Measurements from ENCODE around the gene INHBC. TPM values are rescaled to one million over a fixed set of nuclear protein-coding genes. Genes with fewer than 3 reads are reported as not detected.
"Not testable (repeated sequence)": the region's sequence is repeated elsewhere in the genome, so short reads cannot be mapped to it uniquely, and the experiment has no call there.

The INHBC gene
- total and polyA plus RNA-seq, 2 donors (not counting 1 experiment from before 2014, with no cell fraction given), result 0.17 to 0.31 TPM

DNA sequence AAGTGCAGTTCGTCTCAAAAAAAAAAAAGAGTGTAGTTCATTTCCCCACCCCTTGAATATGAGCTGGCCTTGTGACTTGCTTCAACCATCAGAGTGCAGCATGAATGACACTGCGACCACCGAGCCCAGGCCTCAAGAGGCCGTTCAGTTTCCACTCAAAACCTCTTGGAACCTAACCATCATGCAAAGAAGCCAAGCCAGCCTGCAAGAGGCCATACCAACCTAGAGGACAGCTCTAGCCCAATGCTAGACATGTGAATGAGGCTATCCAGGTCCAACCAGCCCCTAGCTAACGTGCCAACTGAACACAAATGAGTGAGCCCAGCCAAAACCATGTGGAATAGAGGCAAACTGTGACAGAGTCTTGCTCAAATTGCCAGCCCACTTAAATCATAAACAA lies 33.4 kb upstream of the INHBC start:
- no peak overlapping the region for H3K4me3 Mint-ChIP-seq
- H2AFZ ChIP-seq (ENCODE audit: insufficient read depth, low read depth, low read length, poor library complexity, severe bottlenecking), result no peak overlapping the region
- no peak overlapping the region for H3K4me2 ChIP-seq (replicated peaks; ENCODE audit: low read depth, low read length, poor library complexity, severe bottlenecking)
- no peaks in the 10 kb centered on the region for H3K9me3 ChIP-seq (ENCODE audit: control extremely low read depth in 1 of 3, control insufficient read depth in 2 of 3, insufficient read depth in 1 of 3, low read length in 2 of 3)
- no peak overlapping the region for H3K9ac ChIP-seq (ENCODE audit: low read length)
- no peaks in the 10 kb centered on the region for H3K4me1 ChIP-seq (ENCODE audit: control insufficient read depth in 2 of 2, insufficient read depth in 2 of 2, low read length in 2 of 2)
- WGBS (ENCODE audit: insufficient coverage), result 77% methylated on average over 4 of the region's 5 CpGs
- peaks cover 1 to 5% of the 10 kb centered on the region in 2 experiments for H3K36me3 ChIP-seq (replicated peaks in 1 of 2; ENCODE audit: control extremely low read depth in 1 of 2, control insufficient read depth in 1 of 2, extremely low read depth in 1 of 2, insufficient read depth in 2 of 2, low read length in 1 of 2)
- intact Hi-C loops (cut with micrococcal nuclease), result no loop called here
- H3K27ac Mint-ChIP-seq, result no peak overlapping the region
- TF ChIP-seq CTCF (IDR thresholded peaks at IDR 0.05) (no peak), EZH2 (IDR thresholded peaks at IDR 0.05; ENCODE audit: borderline replicate concordance, insufficient read depth, low read depth, low read length, poor library complexity, severe bottlenecking) (no peak)
- no peak overlapping the region for H3K4me3 ChIP-seq (ENCODE audit: control extremely low read depth in 1 of 5, extremely low read depth in 1 of 5, insufficient read depth in 1 of 5, low read depth in 2 of 5, low read length in 4 of 5)
- H3K9me3 Mint-ChIP-seq (ENCODE audit: insufficient read depth), result no peaks in the 10 kb centered on the region
- ChIA-PET POLR2A (interaction anchor here (0.5 kb wide), 1 partner anchor 1212 kb away, joined by 4 read pairs; no protein-coding TSS in a partner anchor), CTCF (interaction anchor here (0.8 to 1.0 kb wide), 3 partner anchors 12 to 139 kb away, joined by 3 to 4 read pairs (median 4); no protein-coding TSS in a partner anchor)
- DNase-seq (no peak), ATAC-seq (ENCODE audit: low read depth) (no peak)
- no peaks in the 10 kb centered on the region for H3K27me3 ChIP-seq (replicated peaks in 1 of 4; ENCODE audit: control extremely low read depth in 1 of 4, control insufficient read depth in 3 of 4, insufficient read depth in 4 of 4, low read length in 3 of 4)
- peaks cover 28% of the 10 kb centered on the region for H4K20me1 ChIP-seq (ENCODE audit: control insufficient read depth, insufficient read depth, low read length, poor library complexity, severe bottlenecking)
- no peak overlapping the region for H3K27ac ChIP-seq (ENCODE audit: low read length in 2 of 2)
- no peaks in the 10 kb centered on the region for H3K27me3 Mint-ChIP-seq
- peaks cover 11% of the 10 kb centered on the region for H3K4me1 Mint-ChIP-seq
- peaks cover 69% of the 10 kb centered on the region for H3K79me2 ChIP-seq (ENCODE audit: control insufficient read depth, insufficient read depth, low read length)

DNA sequence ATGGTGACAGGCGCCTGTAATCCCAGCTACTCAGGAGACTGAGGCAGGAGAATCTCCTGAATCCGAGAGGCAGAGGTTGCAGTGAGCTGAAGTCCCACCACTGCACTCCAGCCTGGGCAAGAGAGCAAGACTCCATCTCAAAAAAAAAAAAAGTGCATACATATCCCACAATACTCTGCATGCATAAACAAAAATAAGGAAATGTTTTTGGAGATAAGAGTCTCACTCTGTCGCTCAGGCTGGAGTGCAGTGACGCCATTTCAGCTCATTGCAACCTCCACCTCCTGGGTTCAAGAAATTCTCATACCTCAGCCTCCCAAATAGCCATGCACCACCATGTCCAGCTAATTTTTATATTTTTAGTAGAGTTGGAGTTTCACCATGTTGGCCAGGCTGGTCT lies 32.4 kb upstream of the INHBC start:
- intact Hi-C loops (cut with micrococcal nuclease); H3K36me3 ChIP-seq (replicated peaks in 1 of 2; ENCODE audit: control extremely low read depth in 1 of 2, control insufficient read depth in 1 of 2, extremely low read depth in 1 of 2, insufficient read depth in 2 of 2, low read length in 1 of 2); H3K9ac ChIP-seq (ENCODE audit: low read length); H3K27ac Mint-ChIP-seq; H3K9me3 Mint-ChIP-seq (ENCODE audit: insufficient read depth); H3K4me2 ChIP-seq (replicated peaks; ENCODE audit: low read depth, low read length, poor library complexity, severe bottlenecking); H3K27me3 ChIP-seq (replicated peaks in 1 of 4; ENCODE audit: control extremely low read depth in 1 of 4, control insufficient read depth in 3 of 4, insufficient read depth in 4 of 4, low read length in 3 of 4); H3K9me3 ChIP-seq (ENCODE audit: control extremely low read depth in 1 of 3, control insufficient read depth in 2 of 3, insufficient read depth in 1 of 3, low read length in 2 of 3); H3K4me1 ChIP-seq (ENCODE audit: control insufficient read depth in 2 of 2, insufficient read depth in 2 of 2, low read length in 2 of 2); ATAC-seq (ENCODE audit: low read depth); H2AFZ ChIP-seq (ENCODE audit: insufficient read depth, low read depth, low read length, poor library complexity, severe bottlenecking); H3K4me3 Mint-ChIP-seq; H3K27ac ChIP-seq (ENCODE audit: low read length in 2 of 2); H3K27me3 Mint-ChIP-seq; POLR2A ChIA-PET; H3K4me3 ChIP-seq (ENCODE audit: control extremely low read depth in 1 of 5, extremely low read depth in 1 of 5, insufficient read depth in 1 of 5, low read depth in 2 of 5, low read length in 4 of 5); DNase-seq: not testable (repeated sequence)
- H3K79me2 ChIP-seq (ENCODE audit: control insufficient read depth, insufficient read depth, low read length), result peaks cover 71% of the 10 kb centered on the region
- CTCF ChIA-PET, result interaction anchor here (1.3 kb wide), 1 partner anchor 8 kb away, joined by 5 read pairs; no protein-coding TSS in a partner anchor
- peaks cover 13% of the 10 kb centered on the region for H3K4me1 Mint-ChIP-seq
- WGBS (ENCODE audit: insufficient coverage), result 100% methylated on average over 2 of the region's 4 CpGs
- peaks cover 26% of the 10 kb centered on the region for H4K20me1 ChIP-seq (ENCODE audit: control insufficient read depth, insufficient read depth, low read length, poor library complexity, severe bottlenecking)

Data from B cell (primary cell).